GM06990 (cell line): Measurements from ENCODE around the gene TRIM41.

ENCODE experiments used
- DNase-seq: peaks from one replicate; pipeline ENCODE4 v3.0.0-alpha.2; 2011; ENCODE audit not compliant: insufficient read length; ENCODE audit errors: extremely low read depth
- H3K27me3 ChIP-seq: replicated peaks from 2 replicates; pipeline ENCODE4 v1.6.0; 2011; ENCODE audit warnings: low read length; ENCODE audit not compliant: control insufficient read depth, insufficient read depth
- H3K36me3 ChIP-seq: 2 replicates; pipeline ENCODE4 v1.5.1; 2011; ENCODE audit warnings: low read length; ENCODE audit not compliant: control insufficient read depth, insufficient read depth
- H3K4me3 ChIP-seq: replicated peaks from 2 replicates; pipeline ENCODE4 v1.5.1; 2011; ENCODE audit warnings: low read depth, mild to moderate bottlenecking, control low read depth, low read length
- CTCF ChIP-seq: IDR thresholded peaks from 2 replicates; pipeline ENCODE4 v1.5.1; 2011; ENCODE audit warnings: low read length, control low read depth, mild to moderate bottlenecking, inconsistent platforms; ENCODE audit not compliant: insufficient read depth, poor library complexity, severe bottlenecking

Gene TRIM41

GRCh38 chr5:181203093-181203711 is 19.9 kb upstream of the TRIM41 start:
- Histone ChIP-seq H3K4me3 (no peak overlapping the region), H3K36me3 (no peaks in the 10 kb centered on the region), H3K27me3 (no peaks in the 10 kb centered on the region; the same call in none of the 2 replicates)
- TF ChIP-seq CTCF, result no peak
- no peak for DNase-seq

GRCh38 chr5:181203777-181204112 is 19.3 kb upstream of the TRIM41 start:
- peak overlapping the region; percentile 61 for H3K4me3 ChIP-seq
- no peak for TF ChIP-seq CTCF
- no peak for DNase-seq
- no peaks in the 10 kb centered on the region; the same call in none of the 2 replicates for H3K27me3 ChIP-seq
- H3K36me3 ChIP-seq, result no peaks in the 10 kb centered on the region

DNA sequence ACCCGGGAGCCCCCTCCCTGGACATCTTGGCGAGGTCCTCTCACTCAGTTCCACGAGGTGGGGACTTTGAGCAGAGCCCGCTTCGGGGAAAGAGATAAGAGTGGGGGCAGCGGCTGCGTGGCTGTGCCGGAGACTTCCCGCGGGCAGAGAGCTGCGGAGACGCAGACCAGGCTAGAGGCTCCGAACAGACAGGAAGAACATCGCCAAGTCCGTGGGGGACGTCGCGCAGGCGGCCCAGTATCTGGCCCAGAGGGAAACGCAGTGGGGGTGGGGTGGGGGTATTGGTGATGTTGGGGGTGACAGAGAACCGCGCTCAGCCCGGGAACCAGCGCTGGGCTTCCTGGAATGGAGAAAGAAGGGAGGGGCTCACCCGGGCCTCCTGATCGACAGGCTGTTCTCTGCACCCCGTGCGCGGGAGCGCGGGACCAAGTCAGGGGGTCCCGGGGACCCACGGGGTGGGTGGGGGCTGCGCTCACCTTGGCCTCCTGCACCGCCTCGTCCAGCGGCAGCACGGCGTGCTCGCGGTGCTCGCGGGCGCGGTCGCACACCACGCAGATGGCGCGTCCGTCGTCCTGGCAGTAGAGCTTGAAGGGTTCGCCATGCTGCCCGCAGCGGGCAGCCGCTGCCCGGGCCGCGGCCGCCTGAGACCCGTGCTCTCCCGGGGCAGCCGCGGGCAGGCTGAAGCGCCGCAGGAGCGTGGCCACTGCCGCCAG is 18.8 kb upstream of the TRIM41 start:
- no peak for DNase-seq
- H3K4me3 ChIP-seq, result peak overlapping the region; percentile 61

GRCh38 chr5:181204826-181205760 is 18.0 kb upstream of the TRIM41 start, which contains the start of gene TRIM7:
TSS of gene TRIM7 (minus strand) at chr5:181205196. CDS start at chr5:181205110, 86 bp downstream.
- DNase-seq, result peak; percentile 61
- H3K4me3 ChIP-seq, result peak within 1 kb of the TSS; percentile 61
- no peaks in the 10 kb centered on the region; the same call in none of the 2 replicates for H3K27me3 ChIP-seq
- TF ChIP-seq CTCF, result no peak
- no peaks in the 10 kb centered on the region for H3K36me3 ChIP-seq

More for the DNA sequence above, 18.8 kb upstream of the TRIM41 start:
- TF ChIP-seq CTCF, result no peak
- Histone ChIP-seq H3K36me3 (no peaks in the 10 kb centered on the region), H3K27me3 (no peaks in the 10 kb centered on the region; the same call in none of the 2 replicates)

DNA sequence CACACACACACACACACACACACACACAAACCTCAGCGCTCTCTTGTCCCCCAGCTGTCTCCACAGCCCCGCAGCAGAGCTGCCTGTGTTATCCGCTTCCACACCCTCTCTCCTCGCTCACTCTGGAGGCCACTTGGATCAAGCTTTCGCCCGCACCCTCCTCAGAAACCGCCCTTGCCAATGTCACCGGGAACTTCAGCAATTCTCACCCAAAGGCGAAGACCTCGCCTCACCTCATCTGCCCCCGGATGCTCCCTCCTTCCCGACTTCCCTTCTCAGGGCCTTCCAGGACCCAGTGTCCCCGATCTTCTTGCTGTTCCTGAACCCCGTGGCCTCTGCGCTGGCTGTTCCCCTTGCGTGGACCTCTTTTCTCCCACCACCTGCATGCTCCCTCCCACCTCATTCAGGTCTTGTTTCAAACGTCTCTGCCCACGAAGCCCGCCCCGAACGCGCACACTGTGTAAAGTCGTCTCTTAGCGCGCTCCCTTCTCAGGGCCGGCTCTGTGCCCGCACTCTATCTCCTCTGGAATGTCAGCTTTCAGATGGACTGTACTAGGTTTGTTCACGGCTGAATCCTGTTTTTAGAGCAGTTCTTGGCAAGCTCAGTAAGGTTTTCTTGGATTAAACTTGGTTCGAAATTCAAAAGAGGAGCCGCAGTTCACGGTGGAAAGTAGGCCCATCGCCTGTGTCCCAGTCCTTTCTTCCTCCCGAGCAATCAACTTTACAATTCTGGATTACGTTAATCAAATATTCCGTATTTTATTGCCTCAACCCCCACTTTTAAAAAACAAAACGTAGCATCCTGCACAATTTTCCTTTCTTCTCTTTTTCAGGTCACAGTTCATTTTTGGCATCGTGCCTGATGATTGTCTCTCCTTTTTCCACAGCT is 17.1 kb upstream of the TRIM41 start:
- TF ChIP-seq CTCF, result no peak
- H3K27me3 ChIP-seq, result no peaks in the 10 kb centered on the region; the same call in none of the 2 replicates
- peak overlapping the region; percentile 39 for H3K4me3 ChIP-seq
- H3K36me3 ChIP-seq, result no peaks in the 10 kb centered on the region
- DNase-seq, result no peak
